ENCODE results near the gene ST3GAL4.

GRCh38 chr11:126348806-126349582, 6.5 kb upstream of the ST3GAL4 start:
- TF ChIP-seq TAF1 (IDR thresholded peaks at IDR 0.05; ENCODE audit: borderline replicate concordance, insufficient read depth, low read length) (no peak), POLR2AphosphoS5 (IDR thresholded peaks at IDR 0.05; ENCODE audit: low read depth, low read length) (no peak), REST (IDR thresholded peaks at IDR 0.05; ENCODE audit: insufficient read depth in 1 of 2, low read depth in 2 of 2, low read length in 2 of 2) (no peak), SIN3A (IDR thresholded peaks at IDR 0.05; ENCODE audit: borderline replicate concordance, insufficient read depth, low read length) (no peak), FOXP2 (optimal IDR thresholded peaks at IDR 0.05; ENCODE audit: borderline replicate concordance, extremely low read depth, extremely low read length, insufficient read depth) (no peak)

Data from PFSK-1 (cell line).